ENCODE measurements around the gene OR2V2.

Gene OR2V2

DNA sequence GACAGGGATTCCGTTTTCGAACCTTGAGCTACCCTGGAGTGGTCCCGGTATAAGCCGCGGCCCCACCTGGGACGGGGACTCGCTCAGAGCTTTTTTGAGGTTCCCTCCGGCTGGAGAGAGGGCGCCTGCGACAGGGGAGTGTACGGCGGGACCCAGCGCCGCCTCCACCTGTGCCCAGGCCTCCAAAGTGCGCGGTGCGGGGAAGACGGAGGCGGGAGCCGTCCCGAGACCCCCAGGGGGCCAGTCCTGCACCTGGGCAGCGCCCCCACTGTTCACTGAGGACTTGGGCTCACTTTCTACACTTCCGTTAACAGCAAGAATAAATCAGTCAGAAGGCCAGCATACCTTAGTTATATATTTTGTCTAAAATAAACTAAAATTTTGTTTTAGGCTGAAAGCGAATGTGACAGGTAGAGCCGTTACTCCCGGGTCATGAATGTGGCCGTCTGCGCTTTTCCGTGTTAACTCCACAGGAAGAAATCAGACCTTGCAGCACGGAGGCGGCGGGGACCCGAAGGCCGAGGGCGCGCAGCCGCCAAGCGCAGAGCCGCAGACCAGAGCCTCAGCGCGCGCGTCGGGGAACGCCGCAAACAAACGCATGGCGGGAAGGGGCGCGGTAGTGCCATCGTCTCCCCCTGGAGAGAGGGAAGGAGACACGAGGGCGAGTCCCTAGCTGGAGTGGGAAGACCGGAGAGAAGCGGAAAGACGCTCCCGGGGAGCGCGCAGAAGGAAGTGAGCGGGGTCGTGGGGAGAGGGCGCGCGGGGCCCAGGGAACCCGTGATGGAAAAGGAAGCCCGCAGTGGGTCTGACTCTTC is 43.5 kb downstream of the OR2V2 start:
- DNase-seq (ENCODE audit: low spot score), result no peak

DNA sequence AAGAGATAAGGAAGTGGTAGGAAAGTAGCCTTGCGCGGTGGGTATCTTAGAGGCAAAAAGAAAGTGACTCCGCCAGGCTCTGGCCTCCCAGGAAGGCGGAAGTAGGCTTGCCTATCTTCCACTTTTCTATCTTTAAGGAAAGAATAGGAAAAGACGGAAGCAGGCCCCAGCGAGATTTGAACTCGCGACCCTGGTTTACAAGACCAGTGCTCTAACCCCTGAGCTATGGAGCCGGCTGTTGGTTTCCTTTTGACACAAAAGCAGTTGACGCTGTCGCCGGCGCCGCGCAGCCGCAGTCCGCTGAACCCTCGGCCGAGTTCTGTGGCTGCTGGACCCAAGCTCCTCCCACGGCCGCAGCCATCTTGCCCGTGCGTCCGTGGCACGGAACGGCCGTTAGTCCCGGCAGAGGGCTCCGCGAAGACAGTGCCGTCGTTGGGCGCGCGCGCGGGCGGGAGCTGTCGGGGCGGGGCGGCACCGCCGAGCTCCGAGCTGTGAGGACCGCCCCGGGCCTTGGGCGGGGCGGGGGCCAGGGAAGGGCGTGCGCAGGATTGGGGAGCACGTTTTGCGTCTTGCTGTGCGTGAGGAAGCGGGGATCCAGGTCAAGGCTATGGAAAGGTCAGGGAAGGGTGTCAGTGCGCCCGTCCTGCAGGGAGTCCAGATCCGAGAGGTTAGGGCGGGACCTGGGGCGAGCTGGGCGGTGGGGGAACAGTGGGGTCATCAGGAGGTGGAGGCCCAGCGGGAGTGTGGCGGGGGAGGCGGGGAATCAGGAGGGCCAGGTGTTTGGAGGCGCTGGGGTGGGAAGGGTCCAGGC is 44.3 kb downstream of the OR2V2 start:
- DNase-seq (ENCODE audit: low spot score), result peak; percentile 89

DNA sequence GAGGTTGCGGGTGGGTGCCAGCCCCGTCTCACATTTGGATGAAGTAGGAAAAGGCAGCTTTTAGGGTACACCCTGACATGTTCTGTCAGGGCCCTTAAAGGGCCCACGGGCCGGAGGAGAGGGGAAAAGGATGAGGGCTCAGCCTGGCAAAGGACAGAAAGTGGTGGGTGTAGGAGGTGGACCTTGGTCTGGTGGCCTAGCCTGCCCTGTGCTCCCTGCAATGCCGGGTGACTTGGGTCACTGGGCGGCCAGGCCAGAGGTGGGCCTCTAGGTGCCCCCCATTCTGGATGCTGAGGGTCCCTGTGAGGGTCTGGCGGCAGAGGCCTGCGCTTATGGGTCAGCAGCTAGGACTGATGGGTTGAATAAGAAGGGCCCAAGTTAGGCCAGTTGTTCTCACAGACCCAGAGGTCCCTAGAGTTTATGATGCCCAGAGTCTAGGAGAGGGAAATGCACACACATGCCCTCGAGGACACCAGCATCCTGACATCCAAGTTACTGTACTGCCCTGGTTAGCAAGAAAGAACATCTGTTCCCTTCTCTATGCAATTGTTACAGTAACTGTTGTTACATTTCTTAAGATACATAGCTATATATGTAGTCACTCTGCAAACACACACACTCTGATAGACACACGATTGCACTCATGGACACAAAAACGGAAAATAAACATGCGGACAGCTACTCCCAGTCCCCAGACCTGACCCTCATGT is 45.1 kb downstream of the OR2V2 start:
- no peak for DNase-seq (ENCODE audit: low spot score)

DNA sequence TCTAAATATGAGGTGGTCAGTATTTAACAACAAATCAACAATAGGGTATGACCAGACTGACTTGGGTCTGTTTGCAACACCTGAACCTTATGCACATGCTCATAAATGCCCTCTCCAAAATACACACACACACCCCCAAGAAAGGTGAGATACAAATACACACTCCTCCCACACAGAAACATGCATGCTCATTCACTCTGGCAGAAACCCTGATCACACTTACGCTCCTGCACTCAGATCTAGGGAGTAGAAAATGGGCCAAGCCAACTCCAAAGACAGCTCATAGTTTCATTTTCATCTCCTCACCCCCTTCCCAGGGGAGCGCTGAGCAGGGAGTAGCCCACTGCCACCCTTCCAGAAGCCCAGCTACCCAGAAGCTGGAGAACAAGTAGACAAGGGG is 46.3 kb downstream of the OR2V2 start:
- DNase-seq (ENCODE audit: low spot score), result no peak

DNA sequence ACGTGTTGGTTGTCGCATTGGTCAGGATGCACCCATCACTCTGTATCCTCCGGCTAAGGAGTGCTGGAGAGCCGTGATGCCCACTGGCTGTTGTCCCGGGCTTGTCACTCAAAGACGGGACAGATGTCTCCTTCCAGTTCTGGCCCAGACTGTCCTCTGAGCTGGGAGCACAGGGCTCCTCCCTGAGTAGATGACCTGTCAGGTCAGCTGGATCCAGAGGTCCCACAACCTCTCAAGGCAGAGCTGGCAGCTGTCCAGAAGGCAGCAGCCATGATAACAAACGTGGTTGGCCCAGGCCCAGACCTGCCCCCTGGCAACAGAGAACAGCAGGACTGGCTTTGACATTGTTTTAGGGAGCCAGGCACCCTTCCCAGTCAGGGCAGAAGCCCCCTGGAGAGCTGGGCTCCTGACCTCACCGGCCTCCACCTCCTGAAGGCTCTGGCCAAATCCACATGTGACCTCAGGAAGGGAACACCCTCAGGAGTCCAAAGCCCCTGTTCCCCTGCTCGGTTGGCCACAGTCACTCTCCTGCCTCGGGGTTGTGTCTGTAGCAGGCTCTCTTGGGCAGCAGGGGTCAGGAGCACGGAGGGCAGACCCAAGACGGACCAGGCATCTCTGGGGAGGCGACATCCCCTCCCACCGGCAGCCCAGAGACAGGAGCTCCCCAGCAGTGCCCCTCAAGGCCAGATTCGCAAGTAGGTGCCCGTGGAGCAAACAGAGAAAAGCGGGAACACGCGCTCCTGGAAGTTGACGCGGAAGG is 47.3 kb downstream of the OR2V2 start:
- no peak for DNase-seq (ENCODE audit: low spot score)

DNA sequence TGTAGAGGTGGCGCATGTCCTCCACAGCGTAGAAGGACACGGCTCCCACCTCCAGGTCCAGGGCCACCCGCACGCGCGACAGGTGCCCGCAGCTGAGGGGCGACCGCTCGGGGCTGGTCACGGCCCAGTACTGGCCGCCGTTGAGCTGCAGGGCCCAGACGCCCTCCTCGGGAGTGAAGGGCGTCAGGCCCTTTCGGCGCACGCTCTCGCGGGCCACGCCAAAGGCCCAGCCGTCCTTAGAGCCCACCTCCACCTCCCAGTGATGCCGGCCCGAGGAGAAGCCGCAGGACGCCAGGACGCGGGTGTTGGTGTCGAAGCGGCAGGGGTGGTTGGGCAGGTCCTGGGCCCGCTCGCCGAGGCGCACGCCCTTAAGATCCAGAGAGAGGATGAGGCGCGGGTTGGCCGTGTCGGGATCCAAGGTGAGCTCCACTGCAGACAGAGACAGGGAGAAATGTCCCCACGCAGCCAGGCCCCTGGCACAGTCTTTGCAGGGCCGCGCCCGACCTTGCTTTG is 47.9 kb downstream of the OR2V2 start:
- no peak for DNase-seq (ENCODE audit: low spot score)

DNA sequence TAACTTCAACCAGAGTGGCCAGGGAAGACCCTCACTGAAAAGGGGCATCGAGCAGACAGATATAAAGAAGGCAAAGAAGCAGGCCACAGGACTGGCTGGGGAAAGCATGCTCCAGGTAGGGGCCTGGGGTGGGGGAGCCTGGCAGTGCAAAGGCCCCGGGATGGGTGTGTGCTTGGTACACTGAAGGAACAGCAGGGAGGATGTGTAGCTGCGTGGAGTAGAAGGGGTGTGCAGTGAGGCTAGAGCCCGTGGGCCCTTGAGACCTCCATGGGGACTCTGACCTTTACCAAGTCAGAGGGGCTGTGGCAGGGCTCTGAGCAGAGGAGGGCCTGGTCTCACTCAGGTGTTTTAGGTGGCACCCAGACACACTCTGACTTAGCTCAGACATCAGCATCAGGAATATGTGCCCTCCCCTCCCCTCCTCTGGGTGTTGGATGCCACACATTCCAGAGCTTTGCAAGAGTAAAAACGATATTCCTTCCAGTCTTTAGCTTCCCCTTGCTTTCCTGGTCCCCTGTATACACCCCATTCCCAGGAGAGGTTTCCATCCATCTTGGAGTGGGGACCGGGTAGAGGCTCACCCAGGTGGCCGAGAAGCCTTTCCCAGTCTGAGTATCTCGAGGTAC is 50.1 kb downstream of the OR2V2 start:
- DNase-seq (ENCODE audit: low spot score), result no peak

DNA sequence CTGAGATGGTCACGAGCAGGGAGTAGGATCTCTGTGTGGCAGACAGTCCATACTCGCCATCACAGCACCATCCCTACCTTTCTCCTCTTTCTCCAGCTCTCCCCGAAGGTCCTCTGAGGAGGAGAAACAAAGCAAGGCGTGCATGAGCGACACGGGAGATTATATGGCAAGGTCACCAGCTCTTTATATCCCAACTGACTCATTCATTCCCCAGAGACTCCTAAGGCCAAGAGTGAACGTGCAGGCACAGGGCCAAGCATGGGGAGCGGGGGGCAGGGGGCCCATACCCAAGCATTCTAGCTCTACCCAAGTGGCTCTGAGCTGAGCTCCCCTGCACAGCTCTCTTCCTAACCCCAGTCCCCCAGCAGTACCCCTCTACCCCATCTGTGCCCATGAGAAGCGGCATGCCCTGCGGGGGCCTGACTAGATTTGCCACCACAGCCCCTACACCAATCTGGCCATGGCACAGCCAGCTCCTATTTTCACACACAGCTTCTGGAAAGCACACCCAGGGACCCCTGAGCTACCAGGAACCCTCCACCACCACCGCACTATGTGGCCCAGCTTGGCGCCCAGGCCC is 50.8 kb downstream of the OR2V2 start:
- no peak for DNase-seq (ENCODE audit: low spot score)

DNA sequence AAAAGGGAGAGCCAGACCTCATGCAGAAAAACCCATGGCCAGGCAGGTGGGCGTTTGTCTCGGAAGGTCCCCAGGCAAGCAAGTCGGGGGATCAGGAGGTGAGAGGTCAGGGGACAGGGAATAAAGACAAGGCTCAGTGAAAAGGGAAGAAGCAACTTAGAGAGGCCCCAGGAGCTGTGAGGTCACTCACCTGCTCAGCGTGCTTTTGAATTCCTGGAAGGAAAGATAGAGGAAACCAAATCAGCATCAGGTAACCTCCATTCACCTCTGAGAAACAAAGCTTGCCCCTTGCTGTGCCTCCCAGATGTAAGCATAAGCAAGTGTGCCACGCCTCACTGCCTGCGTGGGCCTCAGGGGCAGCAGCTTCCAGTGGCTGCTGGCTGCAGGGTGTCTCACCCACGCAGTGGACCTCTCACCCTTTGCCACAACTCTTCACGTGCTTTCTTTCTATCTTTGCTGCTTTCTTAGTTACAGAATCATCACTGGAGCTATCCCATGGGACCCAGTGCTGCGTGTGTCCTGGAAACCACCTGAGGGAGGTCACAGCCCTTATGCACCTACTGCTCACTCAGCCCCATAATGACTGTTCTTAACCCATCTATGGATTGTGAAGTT is 51.6 kb downstream of the OR2V2 start:
- no peak for DNase-seq (ENCODE audit: low spot score)

DNA sequence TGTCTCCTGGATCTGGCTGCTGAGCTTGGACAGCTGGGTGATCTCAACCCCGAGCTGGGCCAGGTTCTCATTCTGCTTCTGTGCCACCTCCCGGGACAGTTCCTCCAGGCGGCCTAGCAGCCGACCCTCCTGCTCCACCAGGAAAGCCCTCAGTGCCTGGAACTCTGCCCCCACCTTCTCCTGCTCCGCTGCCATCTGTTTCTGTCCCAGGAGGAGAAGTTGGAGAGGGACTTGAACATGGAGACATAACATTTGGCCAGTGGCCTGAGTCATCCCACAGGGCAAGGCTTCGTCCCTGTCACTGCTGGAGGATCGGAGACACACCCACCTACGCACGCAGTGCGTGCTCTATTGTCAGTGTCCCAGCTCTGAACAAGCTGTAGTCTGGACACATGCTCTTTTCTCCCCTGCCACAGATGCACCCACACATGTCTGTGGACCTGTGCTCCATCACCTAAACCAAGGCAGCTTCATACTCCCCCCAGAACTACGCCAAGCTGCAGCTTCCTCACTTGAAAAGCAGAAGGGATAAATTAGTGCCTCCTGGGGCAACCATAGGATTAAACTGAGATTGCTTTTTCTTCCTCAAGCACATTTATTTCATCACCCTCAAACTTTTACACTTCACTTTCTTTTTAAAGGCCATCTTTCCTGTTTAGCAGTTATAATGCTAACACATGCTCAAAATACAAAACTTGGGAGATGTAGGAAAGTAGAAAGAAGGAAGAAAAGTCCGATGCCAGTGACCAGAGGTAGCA is 52.7 kb downstream of the OR2V2 start:
- DNase-seq (ENCODE audit: low spot score), result no peak

DNA sequence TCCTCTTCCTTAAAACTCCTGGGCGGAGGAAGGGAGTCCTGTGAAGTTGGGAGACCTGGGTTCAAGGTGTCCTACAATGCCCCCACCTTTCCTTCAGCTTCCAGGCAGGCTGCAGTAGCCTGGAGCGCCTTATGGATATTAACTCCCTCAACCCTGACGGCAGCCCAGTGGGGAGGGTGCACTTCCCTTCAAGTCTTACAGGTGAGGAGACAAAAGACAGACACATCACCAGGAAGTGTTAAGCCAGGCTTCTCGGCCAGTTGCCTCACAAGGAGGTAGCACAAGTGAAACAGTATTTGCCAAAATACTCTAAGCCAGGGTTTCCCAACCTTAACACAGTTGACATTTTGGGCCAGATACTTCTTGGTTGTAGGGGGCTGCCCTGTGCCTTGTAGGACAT is 53.4 kb downstream of the OR2V2 start:
- no peak for DNase-seq (ENCODE audit: low spot score)

DNA sequence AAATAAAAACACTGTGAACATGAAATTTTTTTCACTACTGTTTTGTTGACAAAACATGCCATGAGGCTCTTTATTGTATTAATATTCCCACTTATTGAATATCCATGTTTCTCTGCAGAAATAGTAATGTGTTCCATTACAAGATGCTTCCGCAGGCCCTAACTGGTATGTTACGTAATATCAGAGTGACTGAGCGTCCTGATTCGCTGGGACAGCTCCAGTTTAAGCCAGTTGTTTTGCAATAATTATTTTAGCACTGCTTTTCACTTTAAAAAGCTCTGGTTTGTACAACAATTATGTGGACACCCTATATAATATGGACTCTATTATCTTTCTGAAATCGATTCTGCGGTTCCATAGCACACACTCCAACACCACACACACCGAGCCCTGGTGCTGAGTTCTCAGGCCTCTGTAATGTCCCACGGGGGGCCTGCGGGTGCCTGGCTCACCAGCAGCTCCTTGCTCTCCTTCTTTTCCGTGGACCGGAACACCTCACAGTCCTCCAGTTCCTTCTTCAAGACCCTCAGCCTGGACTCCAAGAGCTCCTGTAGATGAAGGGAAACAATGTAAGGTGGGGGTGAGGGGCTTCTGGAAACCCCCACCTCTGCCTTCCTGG is 55.8 kb downstream of the OR2V2 start:
- no peak for DNase-seq (ENCODE audit: low spot score)

DNA sequence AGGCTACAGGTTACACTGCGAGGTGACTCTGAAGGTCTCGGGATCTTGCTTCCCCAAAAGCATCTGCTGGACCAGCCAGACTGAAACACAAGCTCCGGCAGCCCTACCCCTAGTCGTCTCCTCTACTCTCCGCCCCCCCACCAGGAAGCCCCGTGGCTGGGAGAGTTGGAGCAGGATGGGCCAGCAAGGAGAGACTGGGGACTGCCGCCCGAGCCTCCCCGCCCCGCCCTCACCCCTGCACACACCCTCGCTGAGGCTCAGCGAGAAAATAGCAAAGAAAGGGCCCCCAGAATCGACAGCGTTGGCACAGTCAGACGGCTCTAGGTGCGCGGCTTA is 56.4 kb downstream of the OR2V2 start:
- no peak for DNase-seq (ENCODE audit: low spot score)

DNA sequence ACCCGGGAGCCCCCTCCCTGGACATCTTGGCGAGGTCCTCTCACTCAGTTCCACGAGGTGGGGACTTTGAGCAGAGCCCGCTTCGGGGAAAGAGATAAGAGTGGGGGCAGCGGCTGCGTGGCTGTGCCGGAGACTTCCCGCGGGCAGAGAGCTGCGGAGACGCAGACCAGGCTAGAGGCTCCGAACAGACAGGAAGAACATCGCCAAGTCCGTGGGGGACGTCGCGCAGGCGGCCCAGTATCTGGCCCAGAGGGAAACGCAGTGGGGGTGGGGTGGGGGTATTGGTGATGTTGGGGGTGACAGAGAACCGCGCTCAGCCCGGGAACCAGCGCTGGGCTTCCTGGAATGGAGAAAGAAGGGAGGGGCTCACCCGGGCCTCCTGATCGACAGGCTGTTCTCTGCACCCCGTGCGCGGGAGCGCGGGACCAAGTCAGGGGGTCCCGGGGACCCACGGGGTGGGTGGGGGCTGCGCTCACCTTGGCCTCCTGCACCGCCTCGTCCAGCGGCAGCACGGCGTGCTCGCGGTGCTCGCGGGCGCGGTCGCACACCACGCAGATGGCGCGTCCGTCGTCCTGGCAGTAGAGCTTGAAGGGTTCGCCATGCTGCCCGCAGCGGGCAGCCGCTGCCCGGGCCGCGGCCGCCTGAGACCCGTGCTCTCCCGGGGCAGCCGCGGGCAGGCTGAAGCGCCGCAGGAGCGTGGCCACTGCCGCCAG is 56.9 kb downstream of the OR2V2 start:
- DNase-seq (ENCODE audit: low spot score), result no peak

DNA sequence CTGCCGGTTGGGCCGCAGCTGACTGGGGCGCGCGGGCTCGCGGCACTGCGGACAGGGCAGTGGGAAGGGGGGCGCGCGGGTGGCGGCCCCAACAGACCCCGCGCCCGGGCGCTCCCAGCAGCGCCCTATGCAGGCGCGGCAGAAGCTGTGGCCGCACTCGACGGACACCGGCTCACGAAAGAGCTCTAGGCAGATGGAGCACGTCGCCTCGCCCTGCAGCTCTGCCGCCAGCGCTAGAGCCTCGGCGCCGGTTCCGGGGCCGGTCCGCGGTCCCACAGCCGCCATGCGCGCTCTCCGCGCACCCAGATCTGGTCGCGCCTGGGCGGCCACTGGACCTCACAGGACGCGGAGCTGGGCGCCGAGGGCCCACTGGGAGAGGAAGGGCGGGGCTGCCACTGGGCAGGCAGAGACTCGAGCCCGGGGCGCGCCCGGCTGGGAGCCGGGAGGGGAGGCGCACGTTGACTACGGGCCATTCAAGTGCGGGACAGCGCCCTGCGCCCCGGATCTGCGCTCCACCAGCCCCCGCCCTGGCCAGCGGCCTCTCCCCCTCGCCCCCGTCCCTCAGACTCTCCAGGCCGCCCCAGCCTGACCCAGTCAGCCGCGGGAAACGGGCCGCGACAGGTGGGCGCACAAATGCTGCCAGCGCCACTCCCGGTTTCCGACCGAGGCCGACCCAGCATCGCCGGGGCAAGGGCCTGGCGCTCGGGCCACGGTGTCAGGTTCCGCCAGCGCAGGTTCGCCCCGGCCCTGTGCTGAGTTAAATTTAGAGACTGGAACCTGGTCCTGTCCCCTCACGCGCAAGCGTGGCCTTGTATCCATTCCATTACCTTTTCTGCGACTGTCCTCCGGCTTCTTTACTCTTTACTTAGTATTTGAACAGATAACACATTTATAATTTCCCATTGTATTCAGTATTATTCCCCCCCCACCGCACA is 57.7 kb downstream of the OR2V2 start, which contains the start of gene TRIM7:
Gene TRIM7 (minus strand): TSS at position 371 of the 935 bp plus-strand sequence. CDS start 86 bp downstream, at position 285.
- DNase-seq (ENCODE audit: low spot score), result no peak

DNA sequence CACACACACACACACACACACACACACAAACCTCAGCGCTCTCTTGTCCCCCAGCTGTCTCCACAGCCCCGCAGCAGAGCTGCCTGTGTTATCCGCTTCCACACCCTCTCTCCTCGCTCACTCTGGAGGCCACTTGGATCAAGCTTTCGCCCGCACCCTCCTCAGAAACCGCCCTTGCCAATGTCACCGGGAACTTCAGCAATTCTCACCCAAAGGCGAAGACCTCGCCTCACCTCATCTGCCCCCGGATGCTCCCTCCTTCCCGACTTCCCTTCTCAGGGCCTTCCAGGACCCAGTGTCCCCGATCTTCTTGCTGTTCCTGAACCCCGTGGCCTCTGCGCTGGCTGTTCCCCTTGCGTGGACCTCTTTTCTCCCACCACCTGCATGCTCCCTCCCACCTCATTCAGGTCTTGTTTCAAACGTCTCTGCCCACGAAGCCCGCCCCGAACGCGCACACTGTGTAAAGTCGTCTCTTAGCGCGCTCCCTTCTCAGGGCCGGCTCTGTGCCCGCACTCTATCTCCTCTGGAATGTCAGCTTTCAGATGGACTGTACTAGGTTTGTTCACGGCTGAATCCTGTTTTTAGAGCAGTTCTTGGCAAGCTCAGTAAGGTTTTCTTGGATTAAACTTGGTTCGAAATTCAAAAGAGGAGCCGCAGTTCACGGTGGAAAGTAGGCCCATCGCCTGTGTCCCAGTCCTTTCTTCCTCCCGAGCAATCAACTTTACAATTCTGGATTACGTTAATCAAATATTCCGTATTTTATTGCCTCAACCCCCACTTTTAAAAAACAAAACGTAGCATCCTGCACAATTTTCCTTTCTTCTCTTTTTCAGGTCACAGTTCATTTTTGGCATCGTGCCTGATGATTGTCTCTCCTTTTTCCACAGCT is 58.6 kb downstream of the OR2V2 start:
- DNase-seq (ENCODE audit: low spot score), result no peak
